Activated CD4-positive, CD25-positive, alpha-beta regulatory T cell treated with anti-CD3 and anti-CD28 coated beads, Interleukin-2, amount 50 U/mL, for 16 hours (primary cell): ENCODE data around the gene SUGCT.
"Not testable (repeated sequence)": the region's sequence is repeated elsewhere in the genome, so short reads cannot be mapped to it uniquely, and the experiment has no call there.

Experiments used
- DNase-seq: peaks from one replicate; pipeline ENCODE4 v3.0.0-alpha.2; 2020; ENCODE audit warnings: low read depth, low spot score

The SUGCT gene

DNA sequence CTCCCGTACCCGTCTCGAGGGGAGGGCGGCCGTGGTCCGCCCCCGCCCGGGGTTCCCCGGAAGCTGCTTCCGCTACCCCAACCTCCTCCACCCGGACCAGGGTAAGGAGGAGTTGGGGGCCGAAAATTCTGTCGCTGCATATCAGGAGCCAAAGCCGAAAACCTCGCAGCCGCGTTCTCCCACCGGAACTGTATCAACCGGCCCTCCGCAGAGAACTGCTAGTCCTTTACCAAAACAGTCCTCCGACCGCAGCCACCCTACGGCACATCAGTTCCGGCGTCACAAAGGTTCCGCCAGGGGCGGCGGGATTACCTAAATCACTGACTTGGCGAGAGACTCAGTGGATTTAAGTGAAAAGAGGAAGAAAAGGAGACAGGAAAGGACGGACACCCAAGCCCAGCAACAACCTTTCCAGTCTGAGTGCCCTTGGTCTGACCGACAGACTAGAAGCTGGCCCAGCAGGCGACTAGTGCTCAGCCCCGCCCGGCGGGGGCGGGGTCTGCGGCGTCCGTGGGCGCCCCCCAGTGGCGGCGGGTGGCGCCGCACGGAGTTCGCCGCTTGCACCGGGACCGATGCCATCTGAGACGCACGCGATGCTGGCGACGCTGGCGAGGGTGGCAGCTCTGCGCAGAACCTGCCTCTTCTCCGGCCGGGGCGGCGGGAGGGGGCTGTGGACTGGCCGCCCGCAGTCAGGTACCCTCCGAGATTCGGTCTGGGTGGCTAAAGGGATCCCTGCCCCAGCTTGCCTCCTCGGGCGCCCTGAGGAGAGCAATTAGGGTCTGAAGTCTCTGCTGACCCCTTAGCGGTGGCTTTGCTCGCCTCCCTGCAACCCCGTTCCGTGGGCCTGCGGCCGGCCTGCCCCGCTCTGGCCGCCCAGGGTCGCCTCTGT lies at the start of gene SUGCT, which contains the start of gene MPLKIP:
Gene SUGCT, plus strand, starts transcription at position 578 of the 889 bp plus-strand sequence.
Gene MPLKIP, minus strand, starts transcription at position 195 of the 889 bp plus-strand sequence. Its CDS starts 55 bp downstream, at position 140.
- DNase-seq = peak; percentile 72

DNA sequence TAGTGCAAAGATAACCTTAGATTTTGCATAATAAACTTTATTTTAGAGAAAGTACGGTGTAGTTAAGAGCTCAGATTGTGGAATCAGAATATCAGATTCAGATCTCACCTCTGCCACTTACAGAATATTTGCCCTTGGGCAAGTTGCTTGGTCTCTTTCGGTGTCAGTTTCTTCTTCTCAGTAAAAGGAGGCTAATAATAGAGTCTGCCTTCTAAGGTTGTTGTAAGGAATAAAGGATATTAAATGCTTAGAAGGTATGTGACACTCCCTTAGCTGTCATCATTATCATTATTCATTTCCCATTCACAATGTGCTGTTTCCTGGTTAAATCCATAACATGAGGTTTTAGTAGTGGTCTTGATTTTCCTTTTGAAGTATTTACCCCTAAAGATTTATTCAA lies 42.6 kb upstream of the SUGCT start:
- no peak for DNase-seq

DNA sequence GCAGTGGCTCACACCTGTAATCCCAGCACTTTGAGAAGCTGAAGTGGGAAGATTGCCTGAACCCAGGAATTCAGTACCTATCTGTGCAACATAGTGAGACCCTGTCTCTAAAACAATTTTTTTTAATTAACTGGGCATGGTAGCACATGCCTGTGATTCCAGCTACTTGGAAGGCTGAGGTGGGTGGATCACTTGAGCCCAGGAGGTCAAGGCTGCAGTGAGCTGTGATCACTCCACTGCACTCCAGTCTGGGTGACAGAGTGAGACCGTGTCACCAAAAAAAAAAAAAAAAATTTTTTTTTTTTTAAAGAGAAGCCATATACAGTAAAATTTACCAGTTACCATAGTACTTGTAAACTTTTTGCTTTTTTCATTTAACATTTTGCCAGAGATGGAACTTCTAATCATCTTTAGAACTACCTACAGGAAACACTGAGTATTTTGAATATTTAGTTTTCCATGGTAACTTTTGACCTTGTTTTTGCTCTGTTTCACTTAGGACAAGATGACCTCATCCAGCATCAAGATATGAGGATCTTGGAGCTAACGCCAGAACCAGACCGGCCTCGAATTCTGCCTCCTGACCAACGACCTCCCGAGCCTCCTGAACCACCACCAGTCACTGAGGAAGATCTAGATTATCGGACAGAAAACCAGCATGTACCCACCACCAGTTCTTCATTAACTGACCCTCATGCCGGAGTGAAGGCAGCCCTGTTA lies 41.0 kb upstream of the SUGCT start:
- no peak for DNase-seq

DNA sequence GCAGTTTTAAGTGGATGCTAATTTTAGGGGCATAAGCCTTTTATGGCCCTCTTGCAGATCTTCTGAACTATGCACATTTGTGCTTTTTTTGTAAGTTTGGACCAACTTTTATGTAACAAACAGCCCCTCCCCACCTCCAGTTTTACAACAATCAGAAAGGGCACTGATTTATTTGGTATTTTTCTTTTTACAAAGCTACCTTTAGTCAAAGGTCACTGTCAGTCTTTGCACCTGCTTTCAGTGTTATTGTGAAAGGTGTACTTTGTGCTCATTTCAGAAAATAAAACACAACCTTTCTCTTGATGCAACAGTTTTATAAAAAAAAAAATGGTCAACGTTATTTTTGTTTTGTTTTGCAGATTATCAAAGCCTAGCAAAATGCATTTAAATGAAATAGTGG lies 39.6 kb upstream of the SUGCT start:
- DNase-seq = no peak

DNA sequence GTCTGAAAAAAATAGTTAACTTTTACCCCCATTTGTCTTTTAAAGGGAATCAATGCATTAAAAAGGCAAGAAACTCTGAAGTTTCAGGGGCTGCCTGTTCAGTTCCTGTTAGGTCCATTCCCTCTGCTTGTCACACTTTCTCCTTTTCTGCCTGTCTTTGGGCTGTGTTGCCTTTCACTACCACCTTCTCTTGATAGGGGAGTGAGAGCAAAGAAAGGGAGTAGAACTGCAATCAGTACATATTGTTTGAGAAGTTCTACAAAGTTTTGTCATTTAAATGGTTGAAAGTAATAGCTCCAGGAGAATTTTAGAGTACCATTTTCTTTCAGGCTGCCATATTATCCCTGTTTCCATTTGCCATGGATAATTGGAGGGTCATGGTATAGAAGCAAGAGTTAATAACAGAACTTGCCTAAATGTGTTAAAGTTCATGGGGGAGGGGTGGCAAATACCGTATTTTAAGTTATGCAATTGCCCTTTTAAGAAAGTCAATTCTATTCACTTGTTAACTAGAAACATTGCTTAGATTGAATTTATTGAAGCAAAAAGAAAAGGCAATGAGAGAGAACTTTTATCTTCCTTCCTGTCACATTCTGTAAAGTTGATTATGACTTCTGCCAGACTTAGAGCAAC lies 39.0 kb upstream of the SUGCT start:
- DNase-seq = no peak

DNA sequence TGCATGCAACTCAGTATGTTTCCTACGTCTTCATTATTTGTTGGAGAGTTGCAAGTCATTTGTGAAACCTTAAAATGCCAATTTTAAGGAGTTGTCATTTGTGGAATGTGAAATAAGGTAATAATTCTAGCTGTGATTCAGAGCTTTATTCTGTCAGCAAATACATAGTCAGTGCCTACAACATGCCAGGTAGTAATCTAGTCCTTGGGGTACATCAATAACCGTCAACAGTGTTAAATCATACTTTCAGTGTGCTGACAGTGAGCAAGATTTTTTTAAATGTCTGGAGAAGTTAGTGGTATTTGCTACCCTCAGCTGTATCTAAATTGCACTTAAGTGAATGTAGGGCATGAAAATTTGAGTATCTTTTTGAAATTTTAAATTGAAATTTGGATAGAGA lies 37.1 kb upstream of the SUGCT start:
- DNase-seq = no peak

DNA sequence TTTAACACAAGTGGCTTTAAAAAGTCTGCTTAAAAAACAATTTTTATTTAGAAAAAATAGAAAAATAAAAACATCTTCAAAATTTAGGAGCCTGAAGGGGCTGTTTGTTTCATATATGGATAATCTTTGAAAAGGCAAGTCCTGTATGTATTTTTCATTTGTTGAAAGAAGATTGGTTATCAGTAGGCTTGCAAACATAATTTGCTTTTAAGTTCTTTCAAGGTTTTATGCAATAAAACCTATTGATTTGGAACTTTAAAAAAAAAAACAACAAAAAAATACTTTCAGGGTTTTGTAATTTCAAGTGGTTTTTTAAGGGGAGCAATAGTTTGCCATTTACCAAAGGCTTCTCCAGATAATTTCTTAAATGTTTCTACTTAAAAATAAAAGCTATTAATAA lies 36.0 kb upstream of the SUGCT start:
- DNase-seq = no peak

DNA sequence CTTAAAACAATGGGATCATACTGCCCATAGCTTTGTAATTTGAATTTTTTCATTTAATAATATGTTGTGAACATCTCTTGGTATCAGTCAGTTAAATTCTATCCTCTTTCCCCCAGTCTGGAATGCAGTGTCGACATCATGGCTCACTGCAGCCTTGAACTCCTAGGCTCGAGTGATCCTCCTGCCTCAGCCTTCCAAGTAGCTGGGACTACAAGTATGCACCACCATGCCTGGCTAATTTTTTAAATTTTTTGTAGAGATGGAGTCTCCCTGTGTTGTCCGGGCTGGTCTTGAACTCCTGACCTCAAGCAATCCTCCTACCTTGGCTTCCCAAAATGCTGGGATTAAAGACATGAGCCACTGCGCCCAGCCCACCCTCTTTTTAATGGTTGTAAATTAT lies 35.0 kb upstream of the SUGCT start:
- DNase-seq = no peak

DNA sequence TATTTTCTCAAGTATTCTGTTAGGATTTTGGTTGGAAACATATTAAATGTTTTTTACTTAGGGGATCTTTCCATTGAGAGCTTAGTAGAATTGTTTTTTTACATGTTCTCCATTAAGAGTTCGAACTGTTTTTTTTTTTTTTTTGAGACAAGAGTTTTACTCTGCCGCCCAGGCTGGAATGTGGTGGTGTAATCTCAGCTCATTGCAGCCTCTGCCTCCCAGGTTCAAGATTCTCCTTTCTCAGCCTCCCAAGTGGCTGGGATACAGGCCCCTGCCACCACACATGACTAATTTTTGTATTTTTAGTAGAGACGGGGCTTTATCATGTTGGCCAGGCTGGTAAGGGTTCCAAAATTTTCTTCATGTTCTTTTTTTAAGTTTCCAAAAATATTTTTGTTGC lies 33.6 kb upstream of the SUGCT start:
- DNase-seq = no peak

DNA sequence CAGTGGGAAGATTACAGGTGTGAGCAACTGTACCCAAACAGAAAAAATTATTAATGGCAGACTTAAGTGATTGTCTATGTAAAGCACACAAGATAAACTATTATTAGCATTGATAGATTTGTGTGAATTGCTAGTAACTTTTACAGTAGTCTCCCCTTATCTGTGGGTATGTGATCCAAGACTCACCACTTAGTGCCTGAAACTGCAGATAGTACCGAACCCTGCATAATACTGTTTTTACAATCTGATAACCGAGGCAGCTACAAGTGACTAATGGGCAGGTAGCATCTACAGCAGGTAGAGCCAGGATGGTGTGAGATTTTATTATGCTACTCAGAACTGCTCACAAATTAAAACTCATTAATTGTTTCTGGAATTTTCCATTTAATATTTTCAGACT lies 31.9 kb upstream of the SUGCT start:
- no peak for DNase-seq

DNA sequence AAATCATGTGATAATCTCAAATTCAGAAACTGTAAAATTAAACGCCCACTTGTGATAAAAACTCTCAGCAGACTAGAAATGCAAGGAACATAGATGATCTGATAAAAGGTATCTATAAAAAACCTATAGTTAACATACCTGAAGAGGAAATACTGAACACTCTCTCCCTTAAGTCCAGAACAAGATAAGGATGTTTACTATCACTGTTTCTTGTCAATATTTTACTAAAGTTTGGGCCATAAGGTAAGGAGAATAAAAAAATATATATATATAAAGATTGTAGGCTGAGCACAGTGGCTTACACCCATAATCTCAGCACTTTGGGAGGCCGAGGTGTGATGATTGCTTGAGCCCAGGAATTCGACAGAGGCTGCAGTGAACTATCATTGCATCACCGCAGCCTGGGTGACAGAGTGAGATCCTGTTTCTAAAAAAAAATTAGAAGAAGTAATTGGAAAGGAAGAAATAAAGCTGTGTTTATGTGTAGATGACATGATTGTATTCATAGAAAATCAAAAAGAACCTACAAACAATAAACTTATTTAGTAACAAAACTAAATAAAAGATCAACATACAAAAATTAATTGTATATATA lies 28.8 kb upstream of the SUGCT start:
- no peak for DNase-seq

DNA sequence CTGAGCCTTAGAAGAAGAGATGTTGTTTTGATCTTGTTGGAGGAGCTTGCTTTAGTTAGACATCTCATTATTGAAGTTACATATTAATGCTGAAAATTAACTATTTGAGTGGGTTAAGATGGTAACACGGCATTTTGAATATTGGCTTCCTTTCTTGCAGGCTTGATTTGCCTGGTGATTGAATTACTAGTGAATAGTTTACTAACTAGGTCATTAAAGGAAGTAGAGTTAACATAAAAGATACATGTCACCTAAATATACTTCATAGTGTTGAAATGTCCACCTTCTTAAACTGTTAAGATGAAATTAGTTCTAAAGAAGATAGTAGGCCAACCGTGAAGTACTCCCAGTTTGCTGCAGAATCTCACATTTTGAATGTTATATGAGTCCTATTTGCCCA lies 18.9 kb upstream of the SUGCT start:
- no peak for DNase-seq

DNA sequence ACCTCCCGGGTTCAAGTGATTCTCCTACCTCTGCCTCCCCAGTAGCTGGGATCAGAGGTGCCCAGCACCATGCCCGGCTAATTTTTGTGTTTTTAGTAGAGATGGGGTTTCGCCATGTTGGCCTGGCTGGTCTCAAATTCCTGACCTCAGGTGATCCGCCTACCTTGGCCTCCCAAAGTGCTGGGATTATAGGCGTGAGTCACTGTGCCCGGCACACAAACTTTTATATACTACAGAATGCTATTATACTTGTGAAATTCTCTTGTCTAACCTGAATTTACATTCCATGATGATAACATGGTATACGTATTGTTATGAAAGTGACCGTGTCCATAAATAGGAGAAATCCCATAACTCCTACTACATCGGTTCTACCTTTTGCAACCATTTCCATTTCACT lies 17.6 kb upstream of the SUGCT start:
- not testable (repeated sequence) for DNase-seq

DNA sequence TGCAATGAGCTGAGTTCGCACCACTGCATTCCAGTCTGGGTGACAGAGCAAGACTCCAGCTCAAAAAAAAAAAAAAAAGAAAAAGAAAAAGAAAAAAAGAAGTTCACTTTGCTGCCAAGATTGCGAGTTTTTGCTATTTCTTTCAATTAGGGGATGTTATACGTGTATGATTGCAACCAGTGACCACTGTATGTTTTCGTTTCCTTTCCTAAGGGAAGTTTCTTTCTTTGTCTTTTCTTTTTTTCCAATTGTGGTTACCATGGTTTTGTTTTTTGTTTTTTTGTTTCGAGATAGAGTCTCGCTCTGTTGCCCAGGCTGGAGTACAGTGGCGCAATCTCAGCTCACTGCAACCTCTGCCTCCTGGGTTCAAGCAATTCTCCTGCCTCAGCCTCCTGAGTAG lies 16.6 kb upstream of the SUGCT start:
- not testable (repeated sequence) for DNase-seq

DNA sequence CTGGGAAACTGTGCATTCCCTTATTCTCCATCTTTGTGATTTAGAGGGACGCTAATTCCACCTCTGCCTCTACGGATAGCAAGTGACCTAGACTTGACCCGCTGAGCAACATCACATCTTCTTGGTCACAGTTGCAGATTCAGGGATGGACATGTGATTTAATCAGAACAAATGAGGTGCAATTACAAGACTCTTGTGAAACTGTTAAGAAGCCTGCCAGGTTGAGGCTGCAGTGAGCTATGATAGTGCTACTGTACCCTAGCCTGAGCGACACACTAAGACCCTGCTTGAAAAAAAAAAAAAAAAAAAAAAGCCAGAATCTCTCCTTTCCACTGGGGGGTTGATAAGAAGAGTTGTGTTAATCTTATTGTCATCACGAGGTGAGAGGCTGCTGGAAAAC lies 14.8 kb upstream of the SUGCT start:
- DNase-seq = no peak

DNA sequence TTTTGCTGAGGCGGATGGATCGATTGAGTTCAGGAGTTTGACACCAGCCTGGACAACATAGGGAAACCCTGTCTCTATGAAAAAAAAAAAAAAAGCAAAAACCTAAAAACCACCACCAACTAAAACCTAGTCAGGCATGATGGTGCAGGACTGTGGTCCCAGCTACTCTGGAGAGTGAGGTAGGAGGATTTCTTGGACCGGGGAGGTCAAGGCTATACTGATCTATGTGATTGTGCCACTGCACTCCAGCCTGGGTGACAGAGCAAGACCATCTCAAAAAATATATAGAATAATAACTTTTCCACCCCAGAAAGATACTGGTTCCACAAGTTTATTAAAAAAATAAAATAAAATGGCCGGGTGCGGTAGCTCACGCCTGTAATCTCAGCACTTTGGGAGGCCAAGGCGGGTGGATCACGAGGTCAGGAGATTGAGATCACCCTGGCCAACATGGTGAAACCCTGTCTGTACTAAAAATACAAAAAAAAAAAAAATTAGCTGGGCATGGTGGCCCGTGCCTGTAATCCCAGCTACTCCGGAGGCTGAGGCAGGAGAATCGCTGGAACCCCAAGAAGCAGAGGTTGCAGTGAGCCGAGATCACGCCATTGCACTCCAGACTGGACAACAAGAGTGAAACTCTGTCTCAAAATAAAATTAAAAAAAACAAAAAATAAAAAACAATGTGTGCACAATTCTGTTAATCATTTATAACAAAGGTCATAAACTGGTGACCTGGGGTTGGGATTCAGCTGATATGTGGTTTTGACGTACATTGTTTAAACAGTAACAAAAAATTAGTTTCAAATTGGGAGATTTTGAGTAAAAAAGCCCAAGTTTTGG lies 12.5 kb upstream of the SUGCT start:
- not testable (repeated sequence) for DNase-seq

DNA sequence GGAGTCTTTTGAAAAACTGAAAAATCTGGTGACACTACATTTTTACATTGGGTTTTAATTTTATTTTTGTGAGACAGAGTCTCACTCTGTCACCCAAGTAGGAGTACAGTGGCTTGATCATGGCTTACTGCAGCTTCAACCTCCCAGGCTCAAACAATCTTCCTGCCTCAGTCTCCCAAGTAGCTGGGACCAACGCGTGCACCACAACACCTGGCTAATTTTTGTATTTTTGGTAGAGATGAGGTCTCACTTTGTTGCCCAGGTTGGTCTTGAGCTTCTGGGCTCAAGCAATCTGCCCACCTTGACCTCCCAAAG lies 11.9 kb upstream of the SUGCT start:
- DNase-seq = no peak

DNA sequence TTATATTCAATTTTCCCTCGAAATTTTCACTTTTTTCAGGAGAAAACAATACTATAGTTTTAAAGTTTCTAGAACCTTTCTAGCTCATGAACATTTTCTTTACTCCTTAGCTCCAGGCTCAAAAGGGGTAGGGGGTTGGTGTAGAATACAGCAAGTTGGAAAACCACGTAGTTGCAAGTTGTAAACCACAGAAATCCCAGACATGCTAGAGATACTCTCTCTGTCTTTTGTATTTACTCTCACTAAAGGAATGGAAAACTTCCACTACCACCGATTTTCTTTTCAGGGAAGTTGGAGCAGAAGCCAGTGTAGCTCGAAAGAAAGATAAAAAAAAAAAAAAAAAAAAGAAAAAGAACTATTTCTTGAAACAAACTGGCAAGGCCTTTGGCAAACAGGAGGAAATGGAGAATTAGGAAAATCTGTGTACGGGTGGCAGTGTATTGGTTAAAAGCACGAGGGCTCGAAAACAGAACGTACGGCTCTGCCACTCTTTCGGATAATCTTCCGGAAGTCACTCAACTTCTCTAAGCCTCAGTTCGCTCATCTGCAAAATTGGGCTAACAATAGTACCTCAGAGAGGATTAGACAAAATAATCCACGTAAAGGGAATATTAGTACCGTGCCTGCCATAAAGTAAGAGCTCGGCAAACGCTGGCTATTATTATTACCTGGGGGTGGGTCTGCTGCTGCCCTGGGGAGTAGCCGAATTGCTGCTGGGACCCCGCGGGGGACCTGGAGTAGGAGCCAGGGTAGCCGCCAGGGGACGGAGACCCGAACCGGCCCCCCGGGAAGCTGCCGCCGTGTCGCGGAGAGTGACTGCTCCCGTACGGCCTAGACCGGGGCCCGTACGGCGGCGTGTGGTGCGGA lies 1.0 kb upstream of the SUGCT start:
- no peak for DNase-seq

DNA sequence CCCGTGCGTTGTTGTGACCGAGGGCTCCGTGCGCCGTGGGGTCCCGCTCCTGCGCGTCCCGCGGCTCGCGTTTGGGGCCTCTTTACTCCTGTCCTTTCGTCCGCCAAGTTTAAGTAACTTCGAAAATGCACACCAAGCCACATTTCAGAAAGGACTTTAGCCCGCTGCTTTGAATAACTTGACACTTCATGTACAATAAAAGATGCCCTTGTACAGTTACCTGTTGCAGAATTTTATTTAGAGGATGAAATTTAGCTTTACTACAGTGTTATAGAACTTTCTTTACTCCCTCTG lies 459 bp downstream of the SUGCT start:
- no peak for DNase-seq

DNA sequence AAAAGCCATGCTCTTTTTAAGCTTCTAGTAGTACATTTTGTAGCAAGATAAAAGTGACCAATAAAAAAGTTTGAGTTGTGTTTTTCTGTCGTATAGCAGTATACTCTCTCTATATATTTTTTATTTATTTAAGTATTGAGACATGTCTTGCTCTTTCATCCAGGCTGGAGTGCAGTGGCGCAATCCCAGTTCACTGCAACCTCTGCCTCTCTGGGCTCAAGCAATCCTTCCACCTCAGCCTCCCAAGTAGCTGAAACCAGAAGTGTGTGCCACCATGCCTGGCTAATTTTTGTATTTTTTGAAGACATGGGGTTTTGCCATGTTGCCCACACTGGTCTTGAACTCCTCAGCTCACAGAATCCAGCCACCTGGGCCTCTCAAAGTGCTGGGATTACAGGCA lies 2.8 kb downstream of the SUGCT start:
- DNase-seq = no peak

DNA sequence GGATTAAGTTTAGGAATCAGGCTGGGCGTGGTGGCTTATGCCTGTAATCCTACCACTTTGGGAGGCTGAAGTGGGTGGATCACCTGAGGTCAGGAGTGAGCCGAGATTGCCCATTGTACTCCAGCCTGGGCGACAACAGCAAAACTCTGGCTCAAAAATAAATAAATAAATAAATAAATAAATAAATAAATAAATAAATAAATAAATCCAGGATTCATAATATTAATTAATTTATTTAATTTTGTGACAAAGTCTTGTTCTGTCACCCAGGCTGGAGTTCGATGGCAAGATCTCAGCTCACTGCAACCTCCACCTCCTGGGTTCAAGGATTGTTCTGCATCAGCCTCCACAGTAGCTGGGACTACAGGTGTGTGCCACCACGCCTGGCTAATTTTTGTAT lies 4.2 kb downstream of the SUGCT start:
- no peak for DNase-seq
